CD4-positive, alpha-beta T cell treated with Interleukin-6 at 100 ng/mL for 8 hours (primary cell): Measurements from ENCODE around the gene IPO9.
"Not testable (repeated sequence)": the region's sequence is repeated elsewhere in the genome, so short reads cannot be mapped to it uniquely, and the experiment has no call there.

Source experiments
- DNase-seq: peaks from one replicate; pipeline ENCODE4 v3.0.0-alpha.2; 2020; ENCODE audit warnings: mixed read lengths, low spot score

The IPO9 gene

DNA sequence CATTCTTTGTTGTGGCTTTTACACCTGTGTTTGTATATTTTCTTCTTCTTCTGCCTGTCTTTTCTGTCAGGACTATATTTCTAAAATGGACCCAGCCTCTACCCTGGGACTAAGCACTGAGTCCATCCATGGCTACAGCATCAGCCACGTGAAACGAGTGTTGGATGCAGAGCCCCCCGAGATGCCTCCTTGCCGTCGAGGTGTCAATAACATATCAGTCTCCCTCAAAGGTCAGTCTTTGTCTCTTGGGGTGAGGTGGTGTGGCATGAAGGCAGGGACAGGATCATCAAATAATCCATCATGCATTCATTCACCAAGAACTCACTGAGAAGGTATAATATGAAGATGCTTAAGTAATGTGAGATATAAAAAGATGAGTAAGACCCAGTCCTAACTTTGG is 19.1 kb upstream of the IPO9 start:
- no peak for DNase-seq

DNA sequence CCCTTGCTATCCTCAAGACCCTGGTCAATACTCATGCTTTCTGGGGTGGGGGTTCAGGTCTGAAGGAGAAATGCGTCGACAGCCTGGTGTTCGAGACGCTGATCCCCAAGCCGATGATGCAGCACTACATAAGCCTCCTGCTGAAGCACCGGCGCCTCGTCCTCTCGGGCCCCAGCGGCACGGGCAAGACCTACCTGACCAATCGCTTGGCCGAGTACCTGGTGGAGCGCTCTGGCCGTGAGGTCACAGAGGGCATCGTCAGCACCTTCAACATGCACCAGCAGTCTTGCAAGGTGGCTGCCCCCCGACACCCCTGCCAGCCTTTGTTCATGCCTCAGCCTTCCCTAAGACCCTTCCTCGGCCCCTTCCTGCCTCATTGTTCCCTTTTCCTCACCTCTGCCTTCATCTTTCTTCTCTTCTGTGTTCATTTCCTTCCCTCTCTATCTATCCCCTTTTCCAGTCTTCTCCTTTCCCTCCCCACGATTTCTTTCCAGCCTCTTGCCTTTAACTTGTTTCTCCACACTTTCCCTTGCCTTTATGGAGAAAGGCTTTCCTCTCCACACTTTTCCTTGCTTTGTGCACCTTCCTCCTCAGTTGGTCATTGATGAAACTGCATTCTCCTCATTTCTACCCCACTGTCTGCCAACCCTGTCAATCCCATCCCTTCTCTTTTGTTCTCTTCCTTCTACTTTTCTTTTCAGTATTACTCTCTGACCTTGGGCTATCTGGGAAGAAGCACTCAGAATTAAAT is 18.3 kb upstream of the IPO9 start:
- no peak for DNase-seq

DNA sequence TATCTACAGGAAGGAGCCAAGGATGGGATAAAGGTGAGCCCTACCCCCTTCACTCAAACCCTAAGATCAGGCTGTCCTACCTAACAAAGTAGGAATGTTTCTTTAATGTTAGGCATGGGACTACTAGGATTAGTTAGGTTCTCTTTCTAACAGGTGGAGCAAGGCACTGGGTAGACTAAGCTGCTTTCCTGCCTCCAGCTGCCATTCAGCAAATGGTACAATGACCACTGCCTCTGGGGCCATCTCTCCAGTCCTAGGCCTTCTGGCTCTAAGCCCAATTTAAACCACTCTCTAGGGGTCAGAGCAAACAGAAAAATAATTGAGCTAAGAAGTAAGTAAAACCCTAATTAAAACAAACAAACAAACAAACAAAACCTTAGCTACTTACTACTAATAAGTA is 15.7 kb upstream of the IPO9 start:
- no peak for DNase-seq

DNA sequence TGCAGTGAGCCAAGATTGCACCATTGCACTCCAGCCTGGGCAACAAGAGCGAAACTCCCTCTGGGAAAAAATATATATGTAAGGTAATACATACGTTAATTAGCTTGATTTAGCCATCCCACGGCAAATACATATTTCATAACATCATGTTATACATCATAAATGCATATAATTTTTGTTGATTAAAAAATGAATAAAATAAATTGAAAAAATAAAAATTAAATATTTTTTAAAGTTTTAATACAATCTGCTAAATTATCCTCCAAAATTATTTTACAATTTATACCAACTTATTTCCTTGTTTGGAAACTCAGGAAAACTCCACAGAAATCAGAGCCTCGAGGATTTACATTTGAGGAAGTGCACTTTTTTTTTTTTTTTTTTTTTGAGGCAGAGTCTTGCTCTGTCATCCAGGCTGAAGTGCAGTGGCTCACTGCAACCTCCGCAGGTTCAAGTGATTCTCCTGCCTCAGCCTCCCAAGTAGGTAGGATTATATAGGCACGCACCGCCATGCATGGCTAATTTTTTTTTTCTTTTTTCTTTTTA is 12.6 kb upstream of the IPO9 start:
- DNase-seq: no peak

DNA sequence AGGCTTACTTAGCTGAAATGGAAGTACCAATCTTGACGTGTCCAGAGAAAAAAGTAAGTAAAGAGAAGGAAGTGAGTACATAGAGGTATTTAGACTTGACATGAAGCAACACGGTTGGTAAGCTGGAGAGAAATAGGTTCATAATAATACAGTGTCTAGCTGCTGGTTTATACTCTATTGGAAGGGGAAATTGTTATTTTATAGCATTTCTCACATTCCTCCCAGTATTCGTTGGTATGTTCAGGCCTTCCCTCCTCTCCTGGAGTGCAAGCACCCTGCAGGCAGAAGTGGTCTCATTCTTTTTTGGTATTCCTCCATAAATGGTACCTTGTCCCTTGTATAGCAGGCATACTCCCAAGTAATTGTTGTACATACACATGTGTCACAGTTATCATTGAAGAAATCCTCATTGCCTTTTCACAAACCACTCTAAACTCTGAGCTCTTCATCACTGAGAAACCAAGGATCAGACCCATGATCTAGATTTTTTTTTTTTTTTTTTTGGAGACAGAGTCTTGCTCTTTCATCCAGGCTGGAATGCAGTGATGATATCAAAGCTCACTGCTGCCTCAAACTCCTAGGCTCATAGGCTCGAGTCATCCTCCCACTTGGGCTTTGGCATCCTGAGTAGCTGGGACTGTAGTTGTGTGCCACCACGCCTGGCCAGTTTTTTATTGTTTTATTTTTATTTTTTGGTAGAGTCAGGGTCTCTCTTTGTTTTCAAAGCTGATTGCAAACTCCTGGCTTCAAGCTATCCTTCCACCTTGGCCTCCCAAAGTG is 9.8 kb upstream of the IPO9 start:
- no peak for DNase-seq

DNA sequence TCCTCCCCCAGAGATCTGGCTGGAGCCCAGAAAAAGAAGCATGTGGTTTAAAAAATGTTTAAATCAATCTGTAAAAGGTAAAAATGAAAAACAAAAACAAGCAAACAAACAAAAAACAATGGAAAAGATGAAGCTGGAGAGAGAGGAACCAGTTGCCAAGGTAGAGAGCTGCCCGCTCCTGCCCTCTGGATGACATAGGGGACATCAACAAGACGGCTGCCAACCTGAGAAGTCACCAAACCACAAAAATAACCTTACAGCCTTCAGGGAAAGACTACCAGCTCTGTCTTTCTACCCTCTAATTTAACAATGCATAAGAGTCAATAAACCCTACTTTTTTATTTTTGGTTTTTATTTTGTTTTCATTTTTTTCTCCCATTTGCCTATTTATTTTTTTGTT is 8.5 kb upstream of the IPO9 start:
- no peak for DNase-seq

DNA sequence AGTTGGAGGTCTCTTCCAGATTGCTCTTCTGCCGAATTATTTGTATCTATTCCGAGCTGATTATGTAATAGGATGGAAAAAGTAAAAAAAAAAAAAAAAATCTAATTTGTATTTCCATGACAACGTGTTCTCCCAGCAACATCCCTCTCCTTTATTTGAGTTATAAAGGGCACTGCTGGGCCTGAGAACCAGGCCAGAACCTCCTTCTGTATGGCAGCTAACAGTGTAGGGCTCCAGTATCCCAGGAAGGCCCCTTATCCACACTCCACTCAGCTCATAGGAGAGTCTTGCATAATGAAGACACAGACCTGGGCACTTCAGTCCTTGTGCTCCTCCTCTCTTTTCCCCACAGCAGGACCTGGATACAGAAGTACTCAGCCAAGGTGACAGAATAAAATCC is 3.7 kb upstream of the IPO9 start:
- DNase-seq: no peak

DNA sequence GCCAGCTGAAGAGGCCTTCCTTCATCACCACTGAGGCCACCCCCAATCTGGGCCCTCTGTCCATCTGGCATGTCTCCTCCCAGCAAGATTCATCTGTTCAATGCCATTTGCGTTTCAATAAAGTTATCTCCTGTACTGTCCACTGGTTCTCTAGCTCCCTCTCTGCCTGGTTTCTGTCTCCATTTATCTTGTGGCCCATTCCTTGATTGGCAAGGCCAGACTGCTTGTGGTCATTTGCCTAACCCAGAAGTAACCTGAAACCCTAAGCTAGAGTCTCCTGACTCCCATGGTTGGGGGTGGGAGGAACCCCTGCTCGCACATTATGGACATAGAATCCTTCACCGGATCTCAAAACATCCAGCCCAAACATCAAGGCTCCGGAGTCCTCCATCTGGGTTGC is 2.1 kb upstream of the IPO9 start:
- no peak for DNase-seq

DNA sequence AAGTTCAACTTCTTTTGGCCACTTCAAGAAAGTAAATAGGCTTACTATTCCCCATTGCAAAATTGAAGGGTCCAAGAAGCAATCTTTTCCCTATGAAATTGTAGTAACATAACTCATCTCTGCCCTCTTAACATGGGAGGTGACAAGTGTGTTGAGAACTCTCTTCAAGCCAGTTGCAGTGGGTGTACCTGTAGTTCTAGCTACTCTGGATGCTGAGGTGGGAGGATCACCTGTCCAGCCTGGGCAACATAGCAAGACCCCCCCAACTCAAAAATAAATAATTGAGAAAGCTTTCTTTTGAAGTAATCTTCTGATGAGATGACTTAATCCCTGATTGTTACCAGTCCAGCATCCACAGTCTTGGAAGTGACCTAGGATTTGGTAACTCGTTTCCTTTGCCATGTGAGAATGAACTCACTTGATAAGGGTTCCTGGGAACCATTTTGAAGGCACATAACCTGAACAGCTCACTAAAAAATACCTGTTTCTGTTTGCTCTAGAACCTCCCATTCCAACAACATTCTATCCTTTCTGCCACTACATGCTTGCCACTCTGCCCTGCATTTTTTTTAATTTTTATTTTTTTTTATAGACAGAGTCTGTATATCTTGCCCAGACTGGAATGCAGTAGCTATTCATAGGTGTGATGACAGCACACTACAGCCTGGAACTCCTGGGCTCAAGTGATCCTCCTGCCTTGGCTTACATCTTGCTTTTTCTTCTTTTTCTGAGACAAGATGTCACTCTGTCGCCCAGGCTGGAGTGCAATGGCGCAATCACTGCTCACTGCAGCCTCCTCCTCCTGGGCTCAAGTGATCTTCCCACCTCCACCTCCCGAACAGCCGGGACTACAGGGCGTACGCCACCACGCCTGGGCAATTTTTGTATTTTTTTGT is 1.4 kb upstream of the IPO9 start:
- no peak for DNase-seq

DNA sequence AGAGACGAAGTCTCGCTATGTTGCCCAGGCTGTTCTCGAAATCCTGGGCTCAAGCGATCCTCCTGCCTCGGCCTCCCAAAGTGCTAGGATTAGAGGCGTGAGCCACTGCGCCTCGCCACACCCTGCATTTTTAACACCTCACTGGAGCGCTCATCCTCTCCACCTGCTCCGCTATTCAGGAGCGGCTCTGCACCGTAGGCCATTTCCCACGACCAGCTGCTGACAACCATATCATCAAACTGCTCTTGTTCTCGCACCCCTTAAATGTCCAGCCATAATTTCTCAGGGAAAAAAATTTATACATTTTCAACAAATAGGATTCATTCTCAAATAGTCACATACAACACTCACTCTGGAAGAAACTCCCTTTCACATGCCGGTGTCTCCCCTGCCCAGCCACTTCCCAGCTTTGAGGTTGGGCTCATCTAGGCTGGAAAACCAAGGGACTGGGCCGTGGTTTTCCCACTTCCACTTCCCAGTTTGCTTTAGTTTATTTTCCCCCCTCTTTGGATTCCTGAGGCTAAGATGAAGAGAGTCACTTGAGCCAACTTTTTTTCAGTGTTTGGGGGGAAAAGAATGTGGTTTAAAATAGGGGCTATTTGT is 639 bp upstream of the IPO9 start:
- no peak for DNase-seq

DNA sequence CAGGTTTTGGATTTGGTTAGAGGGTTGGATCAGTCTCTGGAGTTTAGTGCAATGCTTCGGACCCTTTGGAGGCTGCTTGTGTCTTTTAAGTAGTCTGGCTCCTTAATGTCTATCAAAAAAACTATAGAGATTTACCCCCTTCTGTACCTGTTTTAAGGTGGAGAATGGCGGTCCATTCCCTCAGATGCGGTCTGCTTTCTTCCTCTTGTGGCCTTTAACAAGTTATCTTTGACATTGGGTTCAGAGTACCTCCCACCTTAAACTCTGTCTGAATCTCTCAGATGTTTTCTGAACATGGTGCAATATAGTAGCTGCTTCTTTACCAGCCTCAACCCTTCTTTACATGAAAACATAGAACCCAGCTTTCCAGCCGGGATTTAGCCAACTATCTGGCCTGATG is 2.4 kb downstream of the IPO9 start:
- no peak for DNase-seq

DNA sequence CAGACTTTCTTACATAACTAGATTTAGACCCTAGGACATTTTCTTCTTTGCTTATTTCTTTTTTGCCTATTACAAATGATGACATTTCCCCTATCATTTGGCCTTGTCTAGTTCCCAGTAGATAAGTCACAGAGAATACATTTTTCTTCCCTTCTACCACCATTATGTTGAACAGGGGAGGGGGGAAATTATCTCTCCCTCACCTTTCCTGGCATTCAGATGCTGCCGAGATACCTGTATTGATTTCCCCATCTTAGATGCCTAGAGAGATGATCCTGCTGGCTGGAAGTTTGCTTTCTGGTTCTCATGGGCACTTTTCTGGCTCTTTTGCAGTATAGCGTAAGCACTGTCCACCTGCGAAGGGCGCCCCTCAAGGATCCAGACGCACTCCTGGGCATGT is 5.7 kb downstream of the IPO9 start:
- DNase-seq: no peak

DNA sequence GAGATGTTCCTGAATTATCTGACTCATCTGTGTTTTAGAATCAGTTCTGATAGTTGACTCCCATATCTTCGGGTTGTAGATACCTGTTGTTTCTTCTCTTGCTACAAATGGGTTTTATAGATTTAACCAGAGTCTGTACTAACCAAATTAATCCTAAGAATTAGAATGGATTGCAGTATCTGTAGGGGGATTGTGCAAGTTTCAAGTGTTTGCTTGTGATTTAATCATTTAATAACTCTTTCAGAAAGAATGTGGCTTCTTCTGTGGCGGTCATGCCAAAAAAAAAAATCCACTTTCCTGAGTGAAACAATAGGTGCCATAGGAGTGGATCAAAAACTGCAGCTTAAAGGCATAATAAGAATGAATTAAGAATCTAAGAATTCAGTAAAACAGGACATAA is 9.4 kb downstream of the IPO9 start:
- DNase-seq: no peak

DNA sequence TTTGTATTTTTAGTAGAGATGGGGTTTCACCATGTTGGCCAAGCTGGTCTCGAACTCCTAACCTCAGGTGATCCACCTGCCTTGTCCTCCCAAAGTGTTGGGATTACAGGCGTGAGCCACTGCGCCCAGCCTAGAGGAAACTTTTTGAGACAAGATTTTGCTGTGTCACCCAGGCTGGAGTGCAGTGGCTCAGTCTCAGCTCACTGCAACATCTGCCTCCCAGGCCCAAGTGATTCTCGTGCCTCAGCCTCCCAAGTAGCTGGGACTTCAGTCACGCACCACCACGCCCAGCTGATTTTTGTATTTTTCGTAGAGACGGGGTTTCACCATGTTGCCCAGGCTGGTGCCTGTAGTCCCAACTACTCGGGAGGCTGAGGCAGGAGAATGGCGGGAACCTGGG is 10.1 kb downstream of the IPO9 start:
- DNase-seq: not testable (repeated sequence)

DNA sequence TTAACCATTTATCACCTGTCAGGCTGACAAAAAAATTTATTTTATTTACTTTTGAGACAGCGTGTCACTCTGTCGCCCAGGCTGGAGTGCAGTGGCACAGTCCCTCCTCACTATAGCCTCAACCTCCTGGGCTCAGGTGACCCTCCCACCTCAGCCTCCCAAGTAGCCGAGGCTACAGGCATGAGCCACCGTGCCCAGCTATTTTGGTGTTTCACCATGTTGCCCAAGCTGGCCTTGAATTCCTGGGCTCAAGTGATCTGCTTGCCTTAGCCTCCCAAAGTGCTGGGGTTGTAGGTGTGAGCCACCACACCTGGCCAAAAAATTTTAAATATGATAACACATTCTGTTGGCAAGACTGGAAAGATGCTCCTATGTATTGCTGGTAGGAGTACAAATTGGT is 11.1 kb downstream of the IPO9 start:
- DNase-seq: no peak

DNA sequence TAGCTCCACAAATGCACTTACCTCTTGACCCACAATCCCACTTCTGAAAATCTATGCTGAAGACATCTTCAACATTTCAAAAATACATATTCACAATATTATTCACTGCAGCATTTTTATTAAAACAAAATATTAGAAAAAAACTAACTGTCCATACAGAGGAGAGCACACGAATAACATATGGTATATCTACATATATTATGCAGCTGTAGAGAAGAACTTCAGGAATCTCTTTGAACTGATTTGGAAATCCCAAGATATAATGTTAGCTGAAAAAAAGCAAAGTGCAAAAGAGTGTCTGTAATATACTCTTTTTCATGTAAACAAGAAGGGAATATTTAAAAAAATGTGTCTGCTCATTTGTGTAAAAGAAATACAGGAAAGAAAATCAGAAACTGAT is 11.5 kb downstream of the IPO9 start:
- DNase-seq: no peak

DNA sequence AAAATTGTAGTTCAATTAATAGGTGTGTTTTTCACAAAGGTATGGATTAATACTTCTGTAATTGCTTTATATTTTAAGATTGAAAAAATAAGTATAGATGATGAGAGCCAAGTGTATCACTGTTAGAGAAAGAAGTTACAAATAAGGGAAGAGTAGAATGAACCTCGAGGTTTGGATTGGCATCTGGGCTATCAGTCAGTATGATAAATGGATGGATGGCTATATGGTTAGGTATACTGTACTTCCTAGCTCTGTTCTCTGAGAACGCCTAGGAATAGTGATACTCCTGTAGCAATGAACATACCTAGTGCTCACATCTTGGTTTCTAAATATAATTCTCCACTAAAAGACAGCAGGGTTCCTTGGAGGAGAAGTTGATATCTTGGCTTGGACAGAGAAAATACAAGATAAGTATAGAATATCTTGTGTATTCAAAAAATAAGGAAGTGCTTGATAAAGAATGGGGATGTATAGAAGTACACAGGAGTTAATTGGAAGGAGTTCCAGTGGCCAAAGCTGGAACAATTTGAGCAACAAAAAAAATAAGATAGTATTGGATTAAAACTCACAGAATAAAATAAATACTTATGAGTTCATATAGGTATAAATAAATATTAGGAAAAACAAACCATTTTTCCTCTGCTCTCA is 12.4 kb downstream of the IPO9 start:
- DNase-seq: no peak

DNA sequence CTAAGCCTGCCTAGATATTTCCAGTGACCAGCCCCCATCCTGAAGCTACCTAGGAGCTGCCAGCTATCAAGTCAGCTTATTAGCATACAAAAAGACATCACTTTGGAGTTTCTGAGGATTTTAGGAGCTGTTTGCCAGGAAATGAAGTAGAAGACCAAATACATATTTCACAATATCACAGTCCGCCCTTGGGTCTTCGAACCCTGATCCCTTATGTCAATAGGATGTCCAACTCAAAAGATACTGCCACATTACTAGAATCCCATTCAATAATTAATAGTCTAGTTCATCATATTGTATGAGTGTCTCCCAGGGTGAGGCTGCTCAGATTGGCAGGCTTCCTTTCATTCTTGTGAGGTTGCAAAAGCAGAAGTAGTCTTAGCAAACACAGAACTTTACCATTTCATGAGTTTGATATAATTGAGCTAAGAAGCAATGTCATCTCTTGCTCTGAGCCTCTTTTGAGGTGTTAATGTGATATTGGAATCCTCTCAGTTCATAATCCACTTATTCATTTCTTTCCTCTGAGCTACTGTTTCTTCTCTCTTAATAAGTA is 13.6 kb downstream of the IPO9 start:
- DNase-seq: no peak

DNA sequence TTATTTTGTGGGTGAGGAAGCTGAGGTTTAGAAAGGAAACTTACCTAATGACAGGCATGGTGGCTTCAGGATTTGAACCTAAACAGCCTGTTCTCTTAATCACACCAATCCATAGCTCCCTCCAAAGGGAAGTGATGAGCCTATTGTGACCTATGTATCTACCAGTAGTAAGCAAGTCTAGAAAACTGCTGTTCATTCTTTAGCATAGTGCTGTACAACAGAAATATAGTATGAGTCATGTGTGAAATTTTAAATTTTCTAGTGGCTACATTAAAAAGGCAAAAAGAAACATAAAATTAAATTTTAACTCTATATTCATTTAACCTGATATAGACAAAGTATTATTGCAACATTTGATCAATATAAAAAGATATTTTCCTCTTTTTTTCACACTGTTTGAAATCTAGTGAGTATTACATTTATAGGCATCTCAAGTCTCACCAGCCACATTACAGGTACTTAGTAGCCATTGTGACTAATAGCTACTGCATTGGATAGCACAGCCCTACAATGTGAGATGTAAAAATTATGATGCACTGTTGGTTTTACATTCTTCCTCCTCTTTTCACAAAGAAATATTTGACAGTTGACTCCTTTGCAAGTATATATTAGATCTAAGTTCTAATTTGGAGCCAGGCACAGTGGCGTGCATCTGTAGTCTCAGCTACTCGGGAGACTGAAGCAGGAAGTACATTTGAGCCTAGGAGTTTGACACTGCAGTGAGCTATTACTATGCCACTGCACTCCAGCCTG is 16.6 kb downstream of the IPO9 start:
- DNase-seq: no peak

DNA sequence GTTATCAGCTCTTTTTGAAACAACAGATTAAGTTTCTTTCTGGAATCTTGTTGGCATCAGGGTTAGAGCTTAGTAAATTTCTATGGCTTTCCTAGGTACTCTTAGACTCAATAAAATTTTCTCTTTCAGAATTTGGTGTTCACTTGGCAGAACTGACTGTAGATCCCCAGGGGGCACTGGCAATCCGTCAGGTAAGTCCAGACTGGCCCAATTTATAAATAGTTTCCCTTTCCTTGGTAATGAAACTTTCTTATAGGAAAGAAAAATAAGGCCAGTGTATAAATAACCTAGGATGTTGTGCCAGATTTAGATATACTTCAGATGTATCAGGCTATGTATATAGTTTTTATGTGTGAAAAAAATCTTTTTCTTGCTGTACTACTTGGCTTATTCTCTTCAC is 18.2 kb downstream of the IPO9 start:
- no peak for DNase-seq

DNA sequence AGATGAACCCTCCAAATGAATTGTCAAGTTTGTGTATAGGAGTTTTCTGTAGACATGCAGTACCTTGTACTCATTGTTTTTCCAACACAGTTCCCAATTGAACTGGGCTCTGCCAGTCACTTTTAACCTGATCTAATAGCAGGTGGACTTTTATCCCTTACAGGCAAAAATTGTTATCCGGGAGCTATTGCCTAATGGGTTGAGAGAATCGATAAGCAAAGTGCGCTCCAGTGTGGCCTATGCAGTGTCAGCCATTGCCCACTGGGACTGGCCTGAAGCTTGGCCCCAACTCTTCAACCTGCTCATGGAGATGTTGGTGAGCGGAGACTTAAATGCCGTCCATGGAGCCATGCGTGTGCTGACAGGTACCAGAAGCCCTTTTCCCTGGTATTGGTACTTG is 19.3 kb downstream of the IPO9 start:
- no peak for DNase-seq
